Stimulated activated CD4-positive, alpha-beta T cell treated with anti-CD3 and anti-CD28 coated beads, Interleukin-4, amount 100 ng/mL, for 4 hours (primary cell): ENCODE measurements around the gene PPP1R7.
A peak's percentile ranks its signal among the peaks of the same experiment; 100 is the strongest.

ENCODE experiments used
- DNase-seq, 2 experiments: peaks; one replicate each; pipeline ENCODE4 v3.0.0-alpha.2; 2020

PPP1R7 gene

GRCh38 chr2:241121008-241121407, 29.3 kb upstream of the PPP1R7 start:
- DNase-seq, result no peak

- DNase-seq, result no peak
Measured at GRCh38 chr2:241122376-241123002, 27.8 kb upstream of the PPP1R7 start.

DNA sequence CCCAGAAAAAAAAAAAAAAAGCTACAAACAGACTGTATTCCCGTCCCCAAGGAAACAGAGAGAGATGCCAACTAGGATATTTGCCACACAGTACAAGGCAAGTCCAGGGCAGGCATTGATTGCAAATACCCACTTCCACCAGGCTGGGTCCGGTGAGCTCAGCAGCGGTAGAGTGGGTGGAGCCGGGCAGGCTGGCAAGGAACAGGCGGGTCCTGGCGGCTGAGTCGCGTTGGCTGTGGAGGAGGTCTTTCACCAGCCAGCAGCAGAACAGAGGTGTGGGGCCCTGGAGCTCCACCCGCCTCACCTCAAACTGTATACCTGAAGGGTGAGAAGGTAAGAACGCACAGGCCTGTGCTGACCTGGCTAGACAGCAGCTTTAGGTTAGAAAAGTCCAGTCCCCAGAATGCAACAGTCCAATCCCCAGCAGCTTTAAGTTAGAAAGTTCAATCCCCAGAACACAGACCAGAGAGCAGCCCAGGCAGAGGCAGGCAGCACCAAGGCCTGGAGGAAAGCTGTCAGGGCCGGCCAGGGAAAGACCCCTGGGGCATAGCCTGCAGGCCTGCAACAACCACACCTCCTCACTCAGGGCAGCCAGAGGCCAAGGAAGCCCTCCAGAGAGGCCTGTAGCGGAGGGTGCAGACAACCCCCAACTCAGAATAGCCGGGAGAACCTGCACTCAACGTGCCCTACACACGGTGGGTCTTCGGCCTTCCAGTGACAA, 26.3 kb upstream of the PPP1R7 start:
- DNase-seq, result peak; percentile 35 to 42

GRCh38 chr2:241125626-241126025, 24.6 kb upstream of the PPP1R7 start:
- DNase-seq, result no peak

GRCh38 chr2:241126201-241126611, 24.1 kb upstream of the PPP1R7 start:
- no peak for DNase-seq

DNA sequence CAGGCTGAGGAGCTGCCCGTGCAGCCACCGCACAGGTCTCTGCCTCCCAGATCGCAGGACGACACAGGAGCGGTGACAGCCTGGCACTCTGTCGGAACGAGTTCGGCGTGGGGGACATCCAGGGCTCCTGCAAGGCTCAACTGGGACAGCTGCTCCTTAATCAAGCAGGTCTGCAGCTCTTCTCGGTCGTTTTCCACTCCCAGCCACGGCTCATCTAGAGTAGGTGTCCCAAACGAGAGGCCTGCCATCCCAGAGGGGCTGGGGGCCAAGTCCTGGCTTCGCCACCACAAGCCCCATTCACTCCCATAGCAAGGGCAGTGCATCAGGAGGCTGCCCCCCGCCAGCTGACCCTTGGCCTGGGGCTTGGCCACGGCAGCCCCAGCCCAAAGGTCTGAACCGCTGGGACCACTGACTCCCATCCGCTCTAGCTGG, 23.5 kb upstream of the PPP1R7 start:
- DNase-seq, result no peak

DNA sequence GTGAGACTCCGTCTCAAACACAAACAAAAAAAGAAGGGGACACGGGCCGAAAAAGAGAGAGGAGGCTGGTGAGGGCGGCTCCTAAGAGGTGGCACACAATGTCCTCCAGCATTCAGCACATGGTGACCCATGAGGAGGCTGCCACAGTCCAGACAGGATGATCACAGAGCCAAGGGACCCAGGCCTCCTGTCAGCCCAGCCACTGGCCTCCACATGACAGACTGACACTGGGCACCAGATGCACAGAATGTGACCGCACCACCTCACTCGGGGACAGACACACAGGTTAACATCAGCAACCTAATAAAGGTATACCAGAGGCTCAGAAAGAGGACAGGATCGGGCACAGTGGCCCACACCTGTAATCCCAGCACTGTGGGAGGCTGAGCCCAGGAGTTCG, 22.0 kb upstream of the PPP1R7 start:
- no peak for DNase-seq

GRCh38 chr2:241129086-241129871, 21.0 kb upstream of the PPP1R7 start:
- no peak for DNase-seq

GRCh38 chr2:241130316-241130715, 20.0 kb upstream of the PPP1R7 start:
- no peak for DNase-seq

GRCh38 chr2:241131531-241131930, 18.7 kb upstream of the PPP1R7 start:
- no peak for DNase-seq

DNA sequence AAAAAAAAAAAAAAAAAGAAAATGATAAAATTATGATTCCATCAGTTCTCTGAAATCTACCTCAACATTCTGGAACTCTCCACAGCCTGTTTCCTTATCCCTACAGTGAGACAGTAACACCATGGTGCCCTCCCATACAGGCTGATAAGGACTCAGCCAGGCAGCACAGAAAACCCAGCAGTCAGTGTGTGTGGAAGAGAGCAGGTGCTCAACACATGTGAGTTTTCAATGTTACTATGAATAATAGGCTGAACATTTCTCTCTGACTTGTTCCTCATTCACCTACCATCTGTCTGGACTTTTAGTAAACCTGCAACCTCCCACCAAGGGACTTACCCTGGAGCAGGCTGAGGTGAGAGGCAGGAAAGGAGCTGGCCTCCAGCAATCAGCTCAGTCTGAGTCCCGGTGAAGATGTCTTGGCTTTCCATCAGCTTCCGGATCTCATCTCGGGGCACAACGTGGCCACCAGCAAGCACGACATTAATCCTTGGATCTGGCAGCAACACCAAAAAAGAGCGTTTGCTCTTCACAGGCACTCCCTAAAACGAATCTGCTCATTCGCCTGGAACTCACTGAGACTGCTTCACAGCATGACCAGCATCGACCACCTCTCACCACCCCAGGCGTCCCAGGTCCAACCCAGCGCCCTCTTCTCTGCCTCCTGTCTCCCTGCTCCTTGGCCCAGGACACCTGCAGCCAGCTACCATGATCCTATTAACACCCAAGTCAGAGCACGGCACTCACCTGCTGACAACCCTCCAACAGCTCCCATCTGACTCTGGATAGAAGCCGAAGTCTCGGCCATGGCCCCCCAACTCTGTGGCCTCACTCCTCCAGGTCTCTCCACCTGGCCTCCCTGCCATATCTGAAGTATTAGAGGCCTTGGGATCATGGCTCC, 17.5 kb upstream of the PPP1R7 start:
- no peak for DNase-seq

DNA sequence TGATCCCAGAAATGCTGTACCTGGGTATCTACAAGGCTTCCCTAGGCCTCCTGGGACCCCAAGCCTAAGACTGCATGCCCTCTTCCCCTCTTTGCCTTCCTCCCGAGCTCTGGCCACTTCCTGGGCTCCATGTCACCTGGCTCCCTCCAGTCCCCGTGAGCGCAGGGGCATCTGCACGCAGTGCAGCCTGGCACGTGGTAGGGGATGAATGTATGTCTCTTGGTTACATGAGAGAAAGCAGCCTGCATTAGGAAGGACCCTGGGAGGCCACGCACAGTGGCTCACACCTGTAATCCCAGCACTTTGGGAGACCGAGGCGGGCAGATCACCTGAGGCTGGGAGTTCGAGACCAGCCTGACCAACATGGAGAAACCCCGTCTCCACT, 16.8 kb upstream of the PPP1R7 start:
- no peak for DNase-seq

DNA sequence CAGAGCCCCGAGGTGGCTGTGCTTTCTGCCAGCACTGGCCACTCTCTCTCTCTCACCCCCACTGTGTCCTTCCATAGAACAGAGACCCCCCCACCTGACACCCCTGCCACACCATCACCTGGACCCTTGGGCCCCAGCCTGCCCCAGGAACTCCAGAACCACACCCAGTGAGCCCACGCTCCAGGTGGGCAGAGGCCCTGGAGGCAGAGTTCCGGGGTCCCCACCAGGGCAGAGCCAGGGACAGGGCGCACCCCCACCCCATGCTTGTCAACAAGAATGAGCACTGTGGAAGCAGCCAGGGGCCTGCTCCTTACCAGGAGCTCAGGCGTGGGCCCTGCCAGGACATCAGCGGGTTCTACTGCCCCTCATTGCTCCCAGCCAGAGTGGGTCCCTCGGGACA, 15.6 kb upstream of the PPP1R7 start:
- no peak for DNase-seq

DNA sequence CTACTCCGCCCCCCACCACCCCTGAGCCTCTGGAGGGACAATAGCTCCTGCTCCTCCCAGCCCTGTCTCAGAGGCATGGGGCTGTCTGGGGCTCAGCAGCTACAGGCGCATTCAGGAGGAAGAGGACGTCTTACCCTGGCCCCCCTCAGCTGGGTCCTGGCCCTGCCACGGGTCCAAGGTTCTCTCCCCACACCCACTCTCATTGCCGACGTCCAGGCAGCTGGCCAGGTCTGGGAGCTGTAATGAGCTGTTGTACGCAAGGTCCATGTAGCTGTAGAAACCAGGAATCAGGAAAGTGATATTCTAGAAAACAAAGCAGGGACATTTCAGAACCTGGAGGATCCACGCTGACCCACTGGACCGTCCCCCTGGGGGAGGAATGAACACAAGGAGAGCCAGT, 14.5 kb upstream of the PPP1R7 start:
- DNase-seq, result no peak

DNA sequence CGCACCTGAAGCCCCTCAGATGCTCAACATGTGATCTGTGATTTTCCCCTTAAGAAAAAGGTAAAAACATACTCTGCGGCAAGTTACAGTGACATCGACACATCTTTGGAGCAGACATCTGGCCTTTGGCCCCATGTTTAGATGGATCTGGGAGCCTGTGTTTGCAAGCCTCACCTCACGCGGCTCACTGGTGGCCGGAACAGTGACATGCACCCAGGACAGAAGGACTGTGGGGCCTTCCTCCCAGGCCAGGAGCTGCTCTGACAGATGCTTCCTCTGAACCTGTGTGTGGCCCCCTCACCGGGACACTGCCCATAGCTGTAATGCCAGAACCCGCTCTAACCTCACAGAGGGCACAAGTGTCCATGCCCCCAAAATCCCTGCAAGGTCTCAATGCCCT, 14.1 kb upstream of the PPP1R7 start:
- no peak for DNase-seq

GRCh38 chr2:241136661-241137260, 13.5 kb upstream of the PPP1R7 start:
- no peak for DNase-seq

DNA sequence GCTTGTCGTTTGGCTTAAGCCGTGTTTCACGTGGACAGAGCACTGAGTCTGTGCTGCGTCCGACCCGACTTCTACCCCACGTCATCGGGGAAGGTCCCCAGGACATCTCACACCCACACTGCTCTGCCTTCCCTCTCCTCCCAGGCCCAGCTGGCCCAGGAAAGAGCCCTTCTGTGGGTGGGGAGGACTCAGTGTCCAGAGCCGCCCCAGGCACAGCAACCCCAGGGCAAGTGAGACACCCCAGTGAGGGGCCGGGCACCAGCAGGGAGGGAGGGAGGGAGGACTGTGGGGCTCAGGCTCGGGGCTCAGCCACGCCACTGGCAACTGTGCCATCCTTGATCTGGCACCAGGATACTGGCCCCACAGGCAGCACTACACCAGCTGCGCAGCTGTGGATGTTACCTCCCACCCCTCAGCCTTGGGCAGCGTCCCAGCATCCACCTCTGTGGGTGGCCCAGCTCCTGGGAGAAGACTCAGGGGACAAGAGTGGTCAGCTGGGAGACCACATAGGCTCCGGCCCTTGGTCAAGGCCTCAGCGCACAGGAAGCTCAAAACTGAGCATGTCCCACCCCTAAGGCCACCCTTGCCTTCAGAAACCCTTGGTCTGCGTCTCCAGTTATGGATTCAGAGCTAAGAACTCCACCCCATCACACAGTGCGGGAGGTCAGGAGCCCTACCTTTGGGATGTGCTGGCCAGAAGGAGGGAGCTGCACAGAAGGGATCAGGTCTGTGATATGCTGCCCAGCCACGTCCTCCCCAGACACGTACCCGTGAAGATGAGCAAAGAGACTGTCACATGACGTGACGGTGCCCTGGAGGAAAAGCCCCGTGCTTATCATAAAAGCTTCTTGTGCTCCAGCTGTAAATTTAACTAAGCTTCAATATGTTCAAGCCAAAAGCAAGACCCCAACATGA, 12.7 kb upstream of the PPP1R7 start:
- no peak for DNase-seq

DNA sequence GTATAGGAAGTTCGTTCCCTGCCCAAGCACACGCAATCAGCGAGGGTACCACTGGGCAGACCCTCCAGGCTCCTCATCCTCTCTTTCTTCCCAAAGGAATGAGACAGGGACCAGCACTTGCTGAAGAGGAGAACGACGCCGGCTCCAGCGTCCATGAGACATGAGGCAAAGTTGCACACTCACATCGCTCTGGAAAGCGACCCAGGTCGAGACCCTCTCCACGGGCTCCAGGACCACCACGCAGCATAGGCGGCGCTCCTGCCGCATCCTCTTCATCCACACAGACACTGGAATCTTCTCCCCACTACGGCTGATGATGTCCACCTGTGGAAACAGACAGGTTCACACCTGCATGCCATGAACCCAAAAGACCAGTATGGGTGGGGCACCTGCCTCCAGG, 11.8 kb upstream of the PPP1R7 start:
- no peak for DNase-seq

DNA sequence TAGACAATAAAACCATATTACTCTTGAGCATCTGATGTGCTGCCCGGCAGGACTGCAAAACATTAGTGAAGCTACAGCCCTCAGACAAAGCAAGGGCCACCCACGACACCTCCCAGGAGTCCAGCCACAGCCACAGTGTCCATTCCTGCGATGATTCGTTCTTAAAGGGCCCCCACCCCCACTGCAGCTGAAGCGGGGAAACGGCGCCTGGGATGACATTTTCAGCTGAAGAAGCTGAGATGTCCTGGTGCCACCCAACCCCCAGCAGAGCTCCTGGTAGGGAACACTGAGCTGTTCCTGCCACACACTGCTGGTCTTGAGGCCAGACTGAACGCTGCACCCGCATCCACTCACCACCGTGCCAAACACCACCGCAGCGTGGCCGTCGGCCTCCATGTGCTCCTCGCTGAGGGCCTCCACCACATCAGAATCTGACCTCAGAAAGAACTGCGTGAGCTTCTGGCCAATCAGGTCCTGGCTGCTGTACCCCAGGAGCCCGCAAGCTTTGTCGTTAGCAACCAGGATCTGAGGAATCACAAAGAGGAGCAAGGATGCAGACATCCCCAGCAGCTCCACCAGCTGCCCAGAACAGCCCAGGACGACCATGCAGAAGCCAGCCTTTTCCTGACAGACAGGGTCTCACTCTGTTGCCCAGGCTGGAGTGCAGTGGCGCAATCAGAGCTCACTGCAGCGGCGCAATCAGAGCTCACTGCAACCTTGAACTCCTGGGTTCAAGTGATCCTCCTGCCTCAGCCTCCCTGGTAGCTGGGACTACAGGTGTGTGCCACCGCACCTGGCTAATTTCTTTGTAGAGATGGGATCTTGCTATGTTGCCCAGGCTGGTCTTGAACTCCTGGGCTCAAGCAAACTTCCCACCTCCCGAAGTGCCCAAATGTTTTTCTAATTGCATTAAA, 10.5 kb upstream of the PPP1R7 start:
- DNase-seq, result no peak

GRCh38 chr2:241140445-241140840, 9.8 kb upstream of the PPP1R7 start:
- no peak for DNase-seq
